Body of pancreas (tissue), 4 donors: Measurements from ENCODE around the gene RBM8A.

Experiments used
- POLR2A ChIP-seq, 3 donors: fragments of 450-650 bp; IDR thresholded peaks; one replicate each; pipeline ENCODE4 v1.6.1; 2016; ENCODE audit warnings: antibody characterized with exemption in 3 of 3, mild to moderate bottlenecking in 2 of 3
- TF ChIP-seq, protein P1 (sequence below), 7 experiments: fragments of 450-650 bp in 4 of 7; fragments of 200-600 bp in 3 of 7; sonication (generic) in 3 of 7; IDR thresholded peaks; one replicate each; pipeline ENCODE4 v1.5.1; 2016 to 2019; ENCODE audit warnings: antibody characterized with exemption in 7 of 7

- TF ChIP-seq, protein P1, sequence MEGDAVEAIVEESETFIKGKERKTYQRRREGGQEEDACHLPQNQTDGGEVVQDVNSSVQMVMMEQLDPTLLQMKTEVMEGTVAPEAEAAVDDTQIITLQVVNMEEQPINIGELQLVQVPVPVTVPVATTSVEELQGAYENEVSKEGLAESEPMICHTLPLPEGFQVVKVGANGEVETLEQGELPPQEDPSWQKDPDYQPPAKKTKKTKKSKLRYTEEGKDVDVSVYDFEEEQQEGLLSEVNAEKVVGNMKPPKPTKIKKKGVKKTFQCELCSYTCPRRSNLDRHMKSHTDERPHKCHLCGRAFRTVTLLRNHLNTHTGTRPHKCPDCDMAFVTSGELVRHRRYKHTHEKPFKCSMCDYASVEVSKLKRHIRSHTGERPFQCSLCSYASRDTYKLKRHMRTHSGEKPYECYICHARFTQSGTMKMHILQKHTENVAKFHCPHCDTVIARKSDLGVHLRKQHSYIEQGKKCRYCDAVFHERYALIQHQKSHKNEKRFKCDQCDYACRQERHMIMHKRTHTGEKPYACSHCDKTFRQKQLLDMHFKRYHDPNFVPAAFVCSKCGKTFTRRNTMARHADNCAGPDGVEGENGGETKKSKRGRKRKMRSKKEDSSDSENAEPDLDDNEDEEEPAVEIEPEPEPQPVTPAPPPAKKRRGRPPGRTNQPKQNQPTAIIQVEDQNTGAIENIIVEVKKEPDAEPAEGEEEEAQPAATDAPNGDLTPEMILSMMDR (IDR thresholded peaks at IDR 0.05) = no peak
- TF ChIP-seq POLR2A (IDR thresholded peaks at IDR 0.05) = no peak
These were observed 55.0 kb downstream of the RBM8A start for GRCh38 chr1:145871994-145872924.
